Hepatic stellate cell (primary cell): ENCODE measurements around the gene SNX13.

Experiments
- DNase-seq: peaks from one replicate; pipeline ENCODE4 v3.0.0; 2011; ENCODE audit warnings: low spot score

Gene SNX13

GRCh38 chr7:17940302-17940883 lies at the start of gene SNX13:
SNX13 (minus strand) TSS chr7:17940494; CDS start chr7:17940295, 199 bp downstream.
- DNase-seq = peak; percentile 93

- no peak for DNase-seq
These were observed 49.3 kb upstream of the SNX13 start for GRCh38 chr7:17989546-17989945.

- no peak for DNase-seq
These were observed 48.6 kb upstream of the SNX13 start for GRCh38 chr7:17988858-17989257.

GRCh38 chr7:17988141-17988540 lies 47.8 kb upstream of the SNX13 start:
- no peak for DNase-seq

GRCh38 chr7:17986851-17987250 lies 46.6 kb upstream of the SNX13 start:
- peak; percentile 41 for DNase-seq

- no peak for DNase-seq
These were observed 45.4 kb upstream of the SNX13 start for GRCh38 chr7:17985473-17986239.

GRCh38 chr7:17984288-17984687 lies 44.0 kb upstream of the SNX13 start:
- no peak for DNase-seq

GRCh38 chr7:17983221-17984062 lies 43.1 kb upstream of the SNX13 start:
- DNase-seq = no peak

GRCh38 chr7:17976952-17977351 lies 36.7 kb upstream of the SNX13 start:
- DNase-seq = no peak

- DNase-seq = no peak
These were observed 31.1 kb upstream of the SNX13 start for GRCh38 chr7:17971411-17971810.

GRCh38 chr7:17968791-17969715 lies 28.8 kb upstream of the SNX13 start:
- DNase-seq = no peak

- DNase-seq = no peak
These were observed 26.4 kb upstream of the SNX13 start for GRCh38 chr7:17966706-17967105.

- peak; percentile 62 for DNase-seq
These were observed 25.3 kb upstream of the SNX13 start for GRCh38 chr7:17965603-17966002.

- DNase-seq = peak; percentile 47
These were observed 23.0 kb upstream of the SNX13 start for GRCh38 chr7:17963281-17963680.

- DNase-seq = no peak
These were observed 22.4 kb upstream of the SNX13 start for GRCh38 chr7:17962652-17963051.

- no peak for DNase-seq
These were observed 17.6 kb upstream of the SNX13 start for GRCh38 chr7:17957871-17958270.

GRCh38 chr7:17952387-17952786 lies 12.1 kb upstream of the SNX13 start:
- no peak for DNase-seq

- no peak for DNase-seq
These were observed 11.5 kb upstream of the SNX13 start for GRCh38 chr7:17951742-17952254.

GRCh38 chr7:17948526-17949238 lies 8.4 kb upstream of the SNX13 start:
- no peak for DNase-seq

- DNase-seq = no peak
These were observed 7.3 kb upstream of the SNX13 start for GRCh38 chr7:17947620-17948019.

- DNase-seq = no peak
These were observed 6.3 kb upstream of the SNX13 start for GRCh38 chr7:17946591-17946990.
